Caco-2 (cell line): ENCODE measurements around the gene IRX4. TPM values are rescaled to one million over a fixed set of nuclear protein-coding genes. Genes with fewer than 3 reads are reported as not detected.

Source experiments
- BruUV-seq: library from RNA; stranded (reverse); fragments of 400-500 nt; replicated peaks from 2 replicates; lab custom pipeline; 2021; lab: Mats Ljungman, UMichigan
- CTCF ChIA-PET: fragments of 300-600 bp; sonication (Branson Sonifier 250); formaldehyde crosslinking; loops from one replicate; lab custom pipeline; 2022; ENCODE audit warnings: antibody characterized with exemption; lab: Charles Lee
- POLR2A ChIA-PET: fragments of 300-600 bp; sonication (Branson Sonifier 250); formaldehyde crosslinking; loops from one replicate; lab custom pipeline; 2022; ENCODE audit warnings: antibody characterized with exemption; lab: Charles Lee
- DNase-seq, 2 experiments: peaks; one replicate each; pipeline versions ENCODE4 v3.0.0 to v3.0.0-alpha.2; 2020 to 2022
- H3K27me3 ChIP-seq: replicated peaks from 2 replicates; pipeline ENCODE4 v1.6.0; 2011; ENCODE audit warnings: low read length; ENCODE audit not compliant: control insufficient read depth, insufficient read depth
- H3K36me3 ChIP-seq: 2 replicates; pipeline ENCODE4 v1.5.1; 2011; ENCODE audit warnings: low read length; ENCODE audit not compliant: control insufficient read depth, insufficient read depth
- H3K4me1 ChIP-seq: fragments of 250-450 bp; sonication (Bioruptor Pico); 2 replicates; pipeline ENCODE4 v1.5.1; 2020; ENCODE audit warnings: mild to moderate bottlenecking
- H3K4me3 ChIP-seq: 2 replicates; pipeline ENCODE4 v1.5.1; 2011; ENCODE audit warnings: low read depth, mild to moderate bottlenecking, control low read depth, low read length
- H3K9me3 ChIP-seq: fragments of 250-450 bp; sonication (Bioruptor Pico); 2 replicates; pipeline ENCODE4 v1.5.1; 2020; ENCODE audit warnings: mild to moderate bottlenecking, moderate library complexity
- H3K27ac Mint-ChIP-seq: one replicate; pipeline ENCODE4 v1.8.0; 2022; ENCODE audit warnings: mixed read lengths; ENCODE audit not compliant: unreplicated experiment
- H3K27me3 Mint-ChIP-seq: one replicate; pipeline ENCODE4 v1.8.0; 2022; ENCODE audit warnings: mixed read lengths; ENCODE audit not compliant: insufficient read depth, unreplicated experiment
- H3K36me3 Mint-ChIP-seq: one replicate; pipeline ENCODE4 v1.8.0; 2022; ENCODE audit warnings: mild to moderate bottlenecking, mixed read lengths; ENCODE audit not compliant: insufficient read depth, unreplicated experiment
- H3K4me1 Mint-ChIP-seq: one replicate; pipeline ENCODE4 v1.8.0; 2022; ENCODE audit warnings: low read depth, mixed read lengths; ENCODE audit not compliant: unreplicated experiment
- H3K4me3 Mint-ChIP-seq: one replicate; pipeline ENCODE4 v1.8.0; 2022; ENCODE audit warnings: mild to moderate bottlenecking, moderate library complexity, mixed read lengths; ENCODE audit not compliant: unreplicated experiment
- H3K9me3 Mint-ChIP-seq: one replicate; pipeline ENCODE4 v1.8.0; 2022; ENCODE audit warnings: mixed read lengths; ENCODE audit not compliant: unreplicated experiment
- intact Hi-C: fragments of 100-400 bp; cut with micrococcal nuclease; formaldehyde crosslinking; loops from one replicate; pipeline ENCODE4 v1.10.0; 2022; ENCODE audit not compliant: unreplicated experiment
- total RNA-seq: library from RNA; stranded (reverse); gene quantifications from 2 replicates; pipeline ENCODE4 v1.2.3, GENCODE V29; 2022
- TF ChIP-seq, protein P1 (sequence below), 2 experiments: fragments of 200-600 bp in 1 of 2; IDR thresholded peaks; 1 replicate in 1 of 2; 2 replicates in 1 of 2; pipeline versions ENCODE4 v1.5.1 to v1.8.0; 2011 to 2022; ENCODE audit warnings: antibody characterized with exemption in 1 of 2, control low read depth in 1 of 2, inconsistent platforms in 1 of 2, low read depth in 1 of 2, low read length in 1 of 2, mild to moderate bottlenecking in 1 of 2, moderate library complexity in 1 of 2; ENCODE audit not compliant: insufficient read depth in 1 of 2, severe bottlenecking in 1 of 2, unreplicated experiment in 1 of 2

IRX4 gene
- total RNA-seq, 1 experiment from 2014 or later: not detected

DNA sequence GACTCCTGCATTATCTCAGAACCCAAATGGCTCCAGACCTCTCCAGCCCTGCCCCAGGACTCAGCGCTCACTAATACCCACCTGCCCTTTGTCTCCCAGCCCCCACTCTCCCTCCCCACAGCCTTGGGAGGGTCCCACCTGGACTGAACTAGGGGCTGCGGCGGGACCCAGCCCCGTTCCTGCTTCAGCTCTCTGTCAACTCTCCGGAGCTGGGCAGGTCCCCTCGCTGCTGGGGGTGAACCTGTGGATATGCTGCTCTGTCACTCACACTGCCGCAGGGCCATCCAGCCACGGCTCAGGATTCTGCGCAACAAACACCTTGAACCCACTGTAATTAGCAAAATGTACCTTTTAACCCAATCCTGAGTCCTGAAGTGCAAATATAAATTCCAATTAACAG lies 44.7 kb downstream of the IRX4 start:
- H3K9me3 ChIP-seq: no peaks in the 10 kb centered on the region
- H3K36me3 ChIP-seq: no peaks in the 10 kb centered on the region
- H3K4me3 ChIP-seq: no peak overlapping the region
- H3K4me1 ChIP-seq: peaks cover 5% of the 10 kb centered on the region; the same call in 1 of the 2 replicates
- no TSS peak for BruUV-seq
- Mint-ChIP-seq H3K27ac (no peak overlapping the region), H3K4me1 (no peaks in the 10 kb centered on the region), H3K36me3 (no peaks in the 10 kb centered on the region), H3K27me3 (no peaks in the 10 kb centered on the region), H3K9me3 (no peaks in the 10 kb centered on the region), H3K4me3 (no peak overlapping the region)
- ChIA-PET POLR2A (no interaction called here), CTCF (no interaction called here)
- intact Hi-C loops: no loop called here
- no peaks in the 10 kb centered on the region for H3K27me3 ChIP-seq
- no peak for DNase-seq
- TF ChIP-seq, protein P1, sequence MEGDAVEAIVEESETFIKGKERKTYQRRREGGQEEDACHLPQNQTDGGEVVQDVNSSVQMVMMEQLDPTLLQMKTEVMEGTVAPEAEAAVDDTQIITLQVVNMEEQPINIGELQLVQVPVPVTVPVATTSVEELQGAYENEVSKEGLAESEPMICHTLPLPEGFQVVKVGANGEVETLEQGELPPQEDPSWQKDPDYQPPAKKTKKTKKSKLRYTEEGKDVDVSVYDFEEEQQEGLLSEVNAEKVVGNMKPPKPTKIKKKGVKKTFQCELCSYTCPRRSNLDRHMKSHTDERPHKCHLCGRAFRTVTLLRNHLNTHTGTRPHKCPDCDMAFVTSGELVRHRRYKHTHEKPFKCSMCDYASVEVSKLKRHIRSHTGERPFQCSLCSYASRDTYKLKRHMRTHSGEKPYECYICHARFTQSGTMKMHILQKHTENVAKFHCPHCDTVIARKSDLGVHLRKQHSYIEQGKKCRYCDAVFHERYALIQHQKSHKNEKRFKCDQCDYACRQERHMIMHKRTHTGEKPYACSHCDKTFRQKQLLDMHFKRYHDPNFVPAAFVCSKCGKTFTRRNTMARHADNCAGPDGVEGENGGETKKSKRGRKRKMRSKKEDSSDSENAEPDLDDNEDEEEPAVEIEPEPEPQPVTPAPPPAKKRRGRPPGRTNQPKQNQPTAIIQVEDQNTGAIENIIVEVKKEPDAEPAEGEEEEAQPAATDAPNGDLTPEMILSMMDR (IDR thresholded peaks at IDR 0.05; ENCODE audit: insufficient read depth in 1 of 2, low read depth in 1 of 2, low read length in 1 of 2, severe bottlenecking in 1 of 2, unreplicated experiment in 1 of 2): no peak

DNA sequence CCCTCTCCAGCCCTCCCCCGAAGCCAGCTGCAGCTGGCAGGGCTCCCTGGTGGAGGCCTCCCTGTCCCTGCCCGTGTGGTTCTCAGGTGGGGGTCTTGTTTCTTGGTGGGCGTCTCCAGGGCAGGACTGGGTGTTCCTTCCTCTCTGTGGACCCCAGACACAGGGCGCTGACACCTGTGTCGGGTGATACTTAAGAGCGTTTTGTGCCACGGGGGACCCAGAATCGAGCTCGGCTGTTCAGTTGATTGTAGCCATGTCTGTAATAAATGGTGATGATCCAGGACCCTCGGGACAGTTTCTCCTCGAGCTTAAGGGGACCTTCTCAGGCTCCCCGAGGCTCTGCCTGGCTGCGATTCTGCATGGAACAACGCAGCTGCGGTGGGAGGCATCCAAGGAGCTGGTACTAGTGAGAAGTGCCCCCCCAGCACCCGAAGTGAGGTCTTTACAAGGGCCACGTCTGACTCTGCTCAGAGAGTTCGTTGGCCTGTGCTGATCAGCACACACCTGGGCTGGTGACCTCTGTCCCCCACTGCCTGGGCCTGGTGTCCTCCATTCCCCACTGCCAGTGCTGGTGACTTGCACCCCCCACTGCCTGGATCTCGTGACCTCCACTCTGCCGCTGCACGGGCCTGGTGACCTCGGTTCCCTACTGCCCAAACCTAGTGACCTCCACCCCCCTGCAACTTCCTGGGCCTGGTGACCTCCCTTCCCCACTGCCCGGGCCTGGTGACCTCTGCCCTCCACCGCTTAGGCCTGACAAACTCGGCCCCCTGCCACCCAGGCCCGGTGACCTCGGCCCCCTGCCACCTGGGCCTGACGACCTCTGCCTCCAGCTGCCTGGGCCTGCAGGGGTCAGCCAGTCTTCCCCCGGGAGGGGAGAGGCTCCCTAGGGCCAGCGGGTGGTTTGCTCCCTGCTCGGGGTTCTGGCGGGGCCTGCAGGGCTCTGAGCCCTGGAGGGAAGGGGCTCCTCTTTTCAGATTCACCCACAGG lies 45.5 kb downstream of the IRX4 start:
- BruUV-seq: no TSS peak

DNA sequence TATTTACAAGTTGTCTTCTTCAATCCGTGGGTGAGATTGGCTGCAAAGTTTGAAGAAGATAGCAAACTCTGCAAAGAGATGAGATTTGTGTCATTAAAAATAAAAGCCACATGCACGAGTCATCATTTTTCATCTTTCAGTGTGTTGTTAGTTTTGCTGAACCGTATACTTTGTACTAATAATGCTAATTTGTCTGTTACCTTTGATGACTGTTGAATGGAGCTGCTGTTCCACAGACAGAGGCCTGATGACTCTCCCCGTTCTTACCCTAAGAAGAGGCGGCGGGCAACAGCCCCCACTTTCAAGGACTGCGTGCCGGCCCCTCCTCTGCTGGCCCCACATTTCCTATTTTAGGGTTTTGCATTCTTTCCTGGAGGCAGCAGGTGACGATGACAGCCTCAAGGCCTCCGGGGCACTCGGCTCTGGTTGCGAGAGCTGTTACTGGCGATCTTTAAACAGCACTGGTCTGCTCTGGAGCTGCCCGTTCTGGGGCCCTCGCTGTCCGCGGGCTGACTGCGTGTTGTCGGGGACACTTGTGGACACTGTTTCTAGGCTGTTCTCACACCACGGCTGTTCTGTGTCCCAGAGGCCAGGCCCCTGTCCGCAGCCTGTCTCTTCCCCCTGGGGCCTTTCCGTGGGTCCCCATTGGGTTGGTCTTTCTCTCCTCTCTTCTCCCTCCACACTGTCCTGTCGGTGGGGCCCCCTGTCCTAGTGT lies 46.4 kb downstream of the IRX4 start:
- CTCF ChIA-PET: no interaction called here
- POLR2A ChIA-PET: no interaction called here

More for the DNA sequence above, 45.5 kb downstream of the IRX4 start:
- Mint-ChIP-seq H3K36me3 (no peaks in the 10 kb centered on the region), H3K9me3 (no peaks in the 10 kb centered on the region), H3K4me3 (no peak overlapping the region), H3K4me1 (no peaks in the 10 kb centered on the region), H3K27me3 (no peaks in the 10 kb centered on the region), H3K27ac (no peak overlapping the region)
- H3K36me3 ChIP-seq: no peaks in the 10 kb centered on the region
- ChIA-PET CTCF (no interaction called here), POLR2A (no interaction called here)
- no peaks in the 10 kb centered on the region for H3K27me3 ChIP-seq
- no peaks in the 10 kb centered on the region for H3K9me3 ChIP-seq
- DNase-seq: no peak
- intact Hi-C loops: no loop called here
- peaks cover 5% of the 10 kb centered on the region; the same call in 1 of the 2 replicates for H3K4me1 ChIP-seq
- no peak overlapping the region for H3K4me3 ChIP-seq
- TF ChIP-seq, protein P1 (IDR thresholded peaks at IDR 0.05; ENCODE audit: insufficient read depth in 1 of 2, low read depth in 1 of 2, low read length in 1 of 2, severe bottlenecking in 1 of 2, unreplicated experiment in 1 of 2): no peak

More for the DNA sequence above, 46.4 kb downstream of the IRX4 start:
- Histone ChIP-seq H3K36me3 (no peaks in the 10 kb centered on the region), H3K4me3 (no peak overlapping the region), H3K27me3 (no peaks in the 10 kb centered on the region), H3K9me3 (no peaks in the 10 kb centered on the region), H3K4me1 (peaks cover 5% of the 10 kb centered on the region; the same call in 1 of the 2 replicates)
- Mint-ChIP-seq H3K27ac (no peak overlapping the region), H3K4me3 (no peak overlapping the region), H3K36me3 (no peaks in the 10 kb centered on the region), H3K4me1 (no peaks in the 10 kb centered on the region), H3K9me3 (no peaks in the 10 kb centered on the region), H3K27me3 (no peaks in the 10 kb centered on the region)
- no peak for DNase-seq
- intact Hi-C loops: no loop called here
- TF ChIP-seq, protein P1 (IDR thresholded peaks at IDR 0.05; ENCODE audit: insufficient read depth in 1 of 2, low read depth in 1 of 2, low read length in 1 of 2, severe bottlenecking in 1 of 2, unreplicated experiment in 1 of 2): no peak
- no TSS peak for BruUV-seq
